Ovary (tissue), 3 donors: Measurements from ENCODE around the gene FBXL13.

Source experiments
- CTCF ChIP-seq, 3 donors: fragments of 450-650 bp in 2 of 3; fragments of 200-600 bp in 1 of 3; IDR thresholded peaks; one replicate each; pipeline versions ENCODE4 v1.5.1 to v1.8.0; 2016 to 2022; ENCODE audit warnings: antibody characterized with exemption in 3 of 3, mild to moderate bottlenecking in 1 of 3
- POLR2A ChIP-seq: fragments of 450-650 bp; IDR thresholded peaks from one replicate; pipeline ENCODE4 v1.6.1; 2017; ENCODE audit warnings: antibody characterized with exemption, mild to moderate bottlenecking, moderate library complexity
- donor health status: DM: no; HTN: no; CAD: no.

DNA sequence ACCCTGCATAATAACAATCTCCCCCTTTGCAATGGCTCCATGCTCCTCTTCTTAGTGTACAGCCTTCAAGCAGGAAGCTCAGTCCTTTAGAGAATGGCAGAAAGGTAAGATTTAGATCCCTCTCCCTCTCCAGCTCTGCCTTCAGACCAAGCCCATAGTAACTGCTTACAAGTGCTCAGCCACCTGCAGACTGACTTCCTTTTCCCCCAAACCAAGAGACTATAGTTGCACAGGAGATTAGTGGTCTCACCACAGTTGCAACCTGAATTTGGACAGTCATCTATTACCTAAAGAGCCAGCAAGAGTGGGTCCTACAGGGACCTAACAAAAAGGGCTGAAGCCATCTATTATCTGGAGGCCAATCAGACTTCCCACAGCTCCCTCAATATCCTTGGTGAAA, 16.5 kb downstream of the FBXL13 start:
- TF ChIP-seq CTCF (IDR thresholded peaks at IDR 0.05) (no peak), POLR2A (no peak)
